ENCODE data around the gene ZWILCH.
"Not testable (repeated sequence)": the region's sequence is repeated elsewhere in the genome, so short reads cannot be mapped to it uniquely, and the experiment has no call there.

ZWILCH gene

GRCh38 chr15:66489179-66489791 lies 15.8 kb upstream of the ZWILCH start:
- TF ChIP-seq CTCF (IDR thresholded peaks at IDR 0.05; ENCODE audit: control insufficient read depth, insufficient read depth, low read depth, low read length, missing control alignments) = no peak
- no peak overlapping the region for H3K4me3 ChIP-seq (ENCODE audit: control insufficient read depth, low read depth, low read length)
- no peak for DNase-seq (ENCODE audit: low read depth)

- no peak for TF ChIP-seq CTCF (IDR thresholded peaks at IDR 0.05; ENCODE audit: control insufficient read depth, insufficient read depth, low read depth, low read length, missing control alignments)
Observed at GRCh38 chr15:66491846-66492245, 13.3 kb upstream of the ZWILCH start.

GRCh38 chr15:66494262-66494661 lies 10.9 kb upstream of the ZWILCH start:
- H3K4me3 ChIP-seq (ENCODE audit: control insufficient read depth, low read depth, low read length) = no peak overlapping the region
- DNase-seq (ENCODE audit: low read depth) = no peak
- no peak for TF ChIP-seq CTCF (IDR thresholded peaks at IDR 0.05; ENCODE audit: control insufficient read depth, insufficient read depth, low read depth, low read length, missing control alignments)

More at GRCh38 chr15:66491846-66492245, 13.3 kb upstream of the ZWILCH start:
- no peak for DNase-seq (ENCODE audit: low read depth)
- H3K4me3 ChIP-seq (ENCODE audit: control insufficient read depth, low read depth, low read length) = no peak overlapping the region

GRCh38 chr15:66496951-66497501 lies 8.1 kb upstream of the ZWILCH start:
- DNase-seq (ENCODE audit: low read depth) = no peak
- TF ChIP-seq CTCF (IDR thresholded peaks at IDR 0.05; ENCODE audit: control insufficient read depth, insufficient read depth, low read depth, low read length, missing control alignments) = no peak
- H3K4me3 ChIP-seq (ENCODE audit: control insufficient read depth, low read depth, low read length) = peak overlapping the region; percentile 88

GRCh38 chr15:66497502-66498455 lies 7.3 kb upstream of the ZWILCH start, which contains the start of gene SNAPC5:
TSS of gene SNAPC5 (minus strand) at chr15:66497762. CDS start at chr15:66497731, 31 bp downstream.
- peak; percentile 97 for TF ChIP-seq CTCF (IDR thresholded peaks at IDR 0.05; ENCODE audit: control insufficient read depth, insufficient read depth, low read depth, low read length, missing control alignments)
- peak within 1 kb of the TSS; percentile 88 for H3K4me3 ChIP-seq (ENCODE audit: control insufficient read depth, low read depth, low read length)
- peak; percentile 54 for DNase-seq (ENCODE audit: low read depth)

- no peak overlapping the region for H3K4me3 ChIP-seq (ENCODE audit: control insufficient read depth, low read depth, low read length)
- peak; percentile 32 for TF ChIP-seq CTCF (IDR thresholded peaks at IDR 0.05; ENCODE audit: control insufficient read depth, insufficient read depth, low read depth, low read length, missing control alignments)
- no peak for DNase-seq (ENCODE audit: low read depth)
Observed at GRCh38 chr15:66498501-66499386, 6.4 kb upstream of the ZWILCH start.

- H3K4me3 ChIP-seq (ENCODE audit: control insufficient read depth, low read depth, low read length); DNase-seq (ENCODE audit: low read depth): not testable (repeated sequence)
Observed at GRCh38 chr15:66500346-66500745, 4.8 kb upstream of the ZWILCH start.
